D721Med (cell line): ENCODE results near the gene CTPS1.
A peak's percentile ranks its signal among the peaks of the same experiment; 100 is the strongest.

Source experiments
- DNase-seq: peaks from one replicate; pipeline ENCODE4 v3.0.0; 2011; ENCODE audit warnings: low spot score; ENCODE audit not compliant: insufficient read length
- FAIRE-seq: peaks from 2 replicates; lab custom pipeline; 2011; peaks lifted over from hg19 to GRCh38; lab: Jason Lieb, UNC
- TF ChIP-seq, protein P1 (sequence below): IDR thresholded peaks from 2 replicates; pipeline ENCODE4 v1.5.1; 2012; ENCODE audit warnings: mild to moderate bottlenecking, control low read depth; ENCODE audit not compliant: insufficient read depth; ENCODE audit errors: missing control alignments

Gene CTPS1

DNA sequence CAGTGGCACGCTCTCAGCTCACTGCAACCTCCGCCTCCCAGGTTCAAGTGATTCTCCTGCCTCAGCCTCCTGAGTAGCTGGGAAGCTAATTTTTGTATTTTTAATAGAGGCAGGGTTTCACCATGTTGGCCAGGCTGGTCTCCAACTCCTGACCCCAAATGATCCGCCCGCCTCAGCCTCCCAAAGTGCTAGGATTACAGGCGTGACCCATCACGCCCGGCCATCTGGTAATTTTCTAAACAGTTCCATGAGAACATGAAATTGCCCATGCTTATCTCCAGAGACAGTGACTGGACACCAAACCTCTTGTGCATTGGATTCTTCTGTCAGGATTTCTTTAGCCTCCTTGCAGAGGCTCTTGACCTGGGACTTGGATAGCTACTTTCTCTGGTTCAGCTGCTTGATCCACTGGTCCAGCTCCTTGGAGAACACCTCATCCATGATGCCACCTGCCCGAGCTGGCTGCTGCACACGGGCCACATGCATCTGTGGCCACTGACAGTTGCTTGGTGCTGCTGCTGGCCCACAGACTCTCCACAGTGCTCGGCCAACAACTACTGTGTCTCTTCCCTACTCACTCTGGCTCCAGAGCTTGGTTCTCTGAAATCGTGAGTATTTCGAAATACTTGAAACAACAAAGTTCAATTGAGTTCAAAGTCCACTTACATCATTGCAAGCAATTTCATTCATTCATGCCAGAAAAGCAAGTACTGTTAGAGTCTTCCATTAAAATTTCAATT lies 40.0 kb upstream of the CTPS1 start:
- TF ChIP-seq, protein P1, sequence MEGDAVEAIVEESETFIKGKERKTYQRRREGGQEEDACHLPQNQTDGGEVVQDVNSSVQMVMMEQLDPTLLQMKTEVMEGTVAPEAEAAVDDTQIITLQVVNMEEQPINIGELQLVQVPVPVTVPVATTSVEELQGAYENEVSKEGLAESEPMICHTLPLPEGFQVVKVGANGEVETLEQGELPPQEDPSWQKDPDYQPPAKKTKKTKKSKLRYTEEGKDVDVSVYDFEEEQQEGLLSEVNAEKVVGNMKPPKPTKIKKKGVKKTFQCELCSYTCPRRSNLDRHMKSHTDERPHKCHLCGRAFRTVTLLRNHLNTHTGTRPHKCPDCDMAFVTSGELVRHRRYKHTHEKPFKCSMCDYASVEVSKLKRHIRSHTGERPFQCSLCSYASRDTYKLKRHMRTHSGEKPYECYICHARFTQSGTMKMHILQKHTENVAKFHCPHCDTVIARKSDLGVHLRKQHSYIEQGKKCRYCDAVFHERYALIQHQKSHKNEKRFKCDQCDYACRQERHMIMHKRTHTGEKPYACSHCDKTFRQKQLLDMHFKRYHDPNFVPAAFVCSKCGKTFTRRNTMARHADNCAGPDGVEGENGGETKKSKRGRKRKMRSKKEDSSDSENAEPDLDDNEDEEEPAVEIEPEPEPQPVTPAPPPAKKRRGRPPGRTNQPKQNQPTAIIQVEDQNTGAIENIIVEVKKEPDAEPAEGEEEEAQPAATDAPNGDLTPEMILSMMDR = no peak
- no peak for FAIRE-seq
- DNase-seq = no peak

DNA sequence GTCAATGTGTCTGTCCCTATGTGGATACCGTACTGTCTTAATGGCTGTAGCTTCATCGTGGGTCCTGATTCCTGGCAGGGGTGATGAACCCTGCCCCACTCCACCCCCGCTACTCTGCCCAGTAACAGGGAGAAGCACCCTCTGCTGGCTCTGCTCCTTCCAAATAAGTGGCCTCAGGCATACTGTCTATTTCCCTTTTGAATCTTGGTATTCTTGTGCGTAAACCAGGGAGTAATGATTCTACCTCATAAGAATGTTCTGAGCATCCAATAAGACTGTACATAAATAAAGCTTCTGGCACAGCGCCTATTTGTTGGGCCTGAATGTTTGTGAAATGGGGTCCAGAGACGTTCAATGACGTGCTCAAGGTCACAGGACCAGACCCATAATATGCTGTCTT lies 35.2 kb upstream of the CTPS1 start:
- TF ChIP-seq, protein P1 = no peak
- no peak for FAIRE-seq

DNA sequence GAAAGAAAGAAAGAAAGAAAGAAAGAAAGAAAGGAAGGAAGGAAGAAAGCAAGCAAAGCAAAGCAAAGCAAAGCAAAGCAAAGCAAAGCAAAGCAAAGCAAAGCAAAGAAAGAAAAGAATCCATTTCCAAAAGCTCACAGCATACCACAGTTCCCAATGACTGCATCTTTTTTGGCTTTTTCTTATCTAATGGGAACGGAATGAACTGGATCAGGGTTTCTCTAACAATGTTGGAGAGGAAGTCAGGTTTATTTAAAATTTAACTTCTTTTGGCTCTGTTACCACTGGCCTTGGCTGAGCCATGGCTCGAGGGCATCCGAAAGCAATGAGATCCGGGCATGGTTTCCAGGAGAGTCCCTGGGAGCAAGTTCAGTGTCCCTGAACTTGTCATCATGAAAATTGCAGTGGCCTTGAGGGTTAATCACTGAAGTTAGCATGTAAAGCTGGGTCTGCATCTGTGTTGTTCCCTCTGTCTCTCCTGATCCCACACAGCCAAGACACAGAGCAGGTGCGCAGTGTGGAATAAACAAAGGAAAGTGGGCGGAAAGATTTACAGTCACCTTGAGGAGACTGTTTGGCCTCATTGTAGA lies 34.6 kb upstream of the CTPS1 start:
- TF ChIP-seq, protein P1 = no peak
- DNase-seq = no peak
- FAIRE-seq = no peak

More for the DNA sequence above, 35.2 kb upstream of the CTPS1 start:
- DNase-seq = no peak

DNA sequence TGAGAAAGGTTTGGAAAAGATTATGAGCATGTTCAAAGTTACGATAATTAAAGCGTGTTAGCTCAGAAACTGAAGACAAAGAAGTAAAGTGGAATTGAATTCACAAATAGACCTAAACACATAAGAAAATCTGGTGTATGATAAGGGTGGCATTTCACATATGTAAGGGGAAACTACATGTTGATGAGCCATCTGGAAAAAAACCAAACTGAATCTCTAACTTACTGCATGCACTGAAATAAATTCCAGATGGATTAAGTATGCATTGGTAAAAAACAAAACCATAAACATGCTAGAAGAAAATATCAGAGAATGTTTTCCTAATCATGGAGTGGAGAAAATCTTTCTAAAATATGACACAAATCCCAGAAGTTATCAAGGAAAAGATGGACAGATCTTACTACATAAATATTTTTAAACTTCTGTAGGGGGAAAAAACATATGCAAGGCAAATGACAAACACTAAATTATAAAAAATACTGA lies 34.0 kb upstream of the CTPS1 start:
- FAIRE-seq (no peak), DNase-seq (no peak)
- TF ChIP-seq, protein P1 = no peak

DNA sequence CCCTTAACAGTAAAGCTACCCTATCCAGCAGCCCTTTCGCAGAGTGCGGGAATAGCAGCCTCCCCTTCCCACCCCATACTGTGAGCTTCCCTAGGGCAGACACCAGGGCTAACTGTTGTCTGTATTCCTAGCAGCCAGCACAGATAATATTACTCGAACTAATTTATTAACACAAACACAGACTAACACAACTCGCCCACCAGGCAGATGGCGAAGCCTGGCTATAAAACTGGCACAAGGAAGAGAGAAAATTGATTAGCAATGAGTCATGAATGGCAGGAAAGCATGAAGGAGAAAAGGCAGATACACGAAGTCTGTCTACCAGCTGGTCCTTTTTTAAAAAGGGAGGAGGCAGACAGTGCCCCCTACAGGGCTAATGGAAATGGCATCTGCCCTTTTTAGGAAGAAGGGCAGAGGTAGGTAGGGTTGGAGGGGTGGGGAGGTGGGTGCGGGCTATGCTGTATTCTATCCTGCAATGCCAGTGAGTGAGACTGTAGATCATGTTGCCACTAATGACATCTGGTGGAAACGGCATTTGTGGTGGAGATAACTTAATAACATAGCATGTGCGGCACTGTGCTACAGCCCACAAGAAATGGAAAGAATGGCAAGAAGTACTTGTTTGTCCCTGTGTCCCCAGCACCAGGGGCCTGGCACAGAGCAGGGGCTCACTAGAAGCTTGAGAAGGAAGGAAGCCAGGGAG lies 30.6 kb upstream of the CTPS1 start:
- no peak for FAIRE-seq
- TF ChIP-seq, protein P1 = peak; percentile 68

DNA sequence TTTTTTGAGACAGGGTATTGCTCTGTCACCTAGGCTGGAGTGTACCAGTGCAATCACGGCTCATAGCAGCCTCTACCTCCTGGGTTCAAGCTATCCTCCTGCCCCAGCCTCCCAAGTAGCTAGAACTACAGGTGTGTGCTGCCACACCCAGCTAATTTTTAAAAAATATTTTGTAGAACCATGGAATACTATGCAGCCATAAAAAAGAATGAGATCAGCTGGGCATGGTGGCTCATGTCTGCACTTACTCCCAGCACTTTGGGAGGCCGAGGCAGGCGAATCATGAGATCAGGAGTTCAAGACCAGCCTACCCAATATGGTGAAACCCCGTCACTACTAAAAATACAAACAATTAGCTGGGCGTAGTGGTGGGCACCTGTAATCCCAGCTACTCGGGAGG lies 29.9 kb upstream of the CTPS1 start:
- TF ChIP-seq, protein P1 = no peak
- no peak for FAIRE-seq

More for the DNA sequence above, 30.6 kb upstream of the CTPS1 start:
- no peak for DNase-seq

More for the DNA sequence above, 29.9 kb upstream of the CTPS1 start:
- no peak for DNase-seq
